K562 (cell line): Measurements from ENCODE around the gene CHN2. TPM values are rescaled to one million over a fixed set of nuclear protein-coding genes. Genes with fewer than 3 reads are reported as not detected.

Experiments
- ATAC-seq: fragments of 200-7000 bp; cut with Tn5 transposase; 3 replicates; pipeline ENCODE4 v1.9.1; 2020; ENCODE audit warnings: moderate library complexity
- BruUV-seq: library from RNA; stranded (reverse); fragments of 400-500 nt; replicated peaks from 2 replicates; lab custom pipeline; 2021; lab: Mats Ljungman, UMichigan
- CTCF ChIA-PET: fragments of 300-600 bp; formaldehyde crosslinking; extraction: SDS; loops from one replicate; lab custom pipeline; 2021; ENCODE audit warnings: low intra/inter-chr PET ratio; lab: Yijun Ruan, JAX
- POLR2A ChIA-PET: fragments of 300-600, 350-650 bp; sonication (Branson Sonifier 250); formaldehyde crosslinking; extraction: SDS; loops from one replicate; lab custom pipeline; 2021; ENCODE audit warnings: antibody characterized with exemption, inconsistent platforms; lab: Yijun Ruan, JAX
- DNase-seq, 4 experiments: peaks; one replicate each; pipeline versions ENCODE4 v3.0.0 to v3.0.0-alpha.2; 2011 to 2018; ENCODE audit warnings: low spot score in 3 of 4, mixed read lengths in 3 of 4; ENCODE audit errors: extremely low read depth in 1 of 4
- FAIRE-seq: peaks from 2 replicates; lab custom pipeline; 2011; peaks lifted over from hg19 to GRCh38; lab: Jason Lieb, UNC
- H2AFZ ChIP-seq: 2 replicates; pipeline ENCODE4 v1.6.0; 2011; ENCODE audit warnings: low read depth, low read length, control low read depth, inconsistent platforms
- H3K27ac ChIP-seq: fragments of 200-600 bp; 3 replicates; pipeline ENCODE4 v1.8.0; 2011; ENCODE audit warnings: low read depth, mild to moderate bottlenecking, control low read depth, inconsistent platforms, low read length, moderate library complexity, mixed read lengths; ENCODE audit errors: extremely low read depth
- H3K27me3 ChIP-seq, 2 experiments: fragments of 300-600 bp in 1 of 2; 2 replicates in 1 of 2; 3 replicates in 1 of 2; pipeline versions ENCODE4 v1.6.0 to v1.8.0; 2011; ENCODE audit warnings: inconsistent platforms in 2 of 2, low read length in 2 of 2, mild to moderate bottlenecking in 1 of 2, mixed read lengths in 1 of 2, moderate library complexity in 1 of 2; ENCODE audit not compliant: control insufficient read depth in 2 of 2, insufficient read depth in 2 of 2
- H3K36me3 ChIP-seq: fragments of 300-600 bp; 3 replicates; pipeline ENCODE4 v1.8.0; 2011; ENCODE audit warnings: mild to moderate bottlenecking, low read length, inconsistent platforms; ENCODE audit not compliant: control insufficient read depth, insufficient read depth
- H3K4me1 ChIP-seq, 2 experiments: fragments of 200-600 bp in 1 of 2; replicated peaks in 1 of 2; 2 replicates in 1 of 2; 3 replicates in 1 of 2; pipeline versions ENCODE4 v1.5.1 to v1.8.0; 2011; ENCODE audit warnings: inconsistent platforms in 2 of 2, low read length in 2 of 2, mild to moderate bottlenecking in 1 of 2, mixed read lengths in 1 of 2, moderate library complexity in 1 of 2; ENCODE audit not compliant: control insufficient read depth in 2 of 2, insufficient read depth in 2 of 2
- H3K4me2 ChIP-seq: 2 replicates; pipeline ENCODE4 v1.6.1; 2011; ENCODE audit warnings: low read length, control low read depth, inconsistent platforms, mixed read lengths; ENCODE audit not compliant: insufficient read depth
- H3K4me3 ChIP-seq: fragments of 200-600 bp; sonication (generic), shearing (Covaris generic); 2 replicates; pipeline ENCODE4 v1.5.1; 2016; ENCODE audit warnings: control low read depth, inconsistent platforms
- H3K79me2 ChIP-seq: fragments of 200-600 bp; 3 replicates; pipeline ENCODE4 v1.8.0; 2011; ENCODE audit warnings: low read length, inconsistent platforms; ENCODE audit not compliant: control insufficient read depth, insufficient read depth
- H3K9ac ChIP-seq, 2 experiments: 2 replicates each; pipeline versions ENCODE4 v1.6.0 to v1.6.1; 2011; ENCODE audit warnings: low read depth in 2 of 2, low read length in 2 of 2, control low read depth in 1 of 2, inconsistent platforms in 1 of 2, mild to moderate bottlenecking in 1 of 2, mixed read lengths in 1 of 2; ENCODE audit not compliant: insufficient read depth in 1 of 2
- H3K9me1 ChIP-seq: one replicate; pipeline ENCODE4 v1.6.0; 2011; ENCODE audit warnings: inconsistent platforms, mild to moderate bottlenecking, low read length, moderate library complexity; ENCODE audit not compliant: control insufficient read depth, insufficient read depth
- H3K9me3 ChIP-seq: replicated peaks from 2 replicates; pipeline ENCODE4 v1.5.1; 2011; ENCODE audit warnings: low read depth, low read length, inconsistent platforms; ENCODE audit not compliant: control insufficient read depth, insufficient read depth
- H4K20me1 ChIP-seq: replicated peaks from 2 replicates; pipeline ENCODE4 v1.6.1; 2011; ENCODE audit warnings: low read length, inconsistent platforms, mixed read lengths; ENCODE audit not compliant: control insufficient read depth, insufficient read depth
- BMI1 ChIP-seq: fragments of 150-350 bp; IDR thresholded peaks from 2 replicates; pipeline ENCODE4 v1.6.1; 2014; ENCODE audit warnings: low read length
- EP400 ChIP-seq: fragments of 450-650 bp; IDR thresholded peaks from 2 replicates; pipeline ENCODE4 v1.6.1; 2017; ENCODE audit warnings: antibody characterized with exemption, mild to moderate bottlenecking, moderate library complexity
- FOXM1 ChIP-seq, 2 experiments: fragments of 450-650 bp in 1 of 2; sonication (generic) in 1 of 2; formaldehyde crosslinking in 1 of 2; IDR thresholded peaks; 2 replicates each; pipeline versions ENCODE4 v1.6.1 to v1.9.0; 2017 to 2022; ENCODE audit warnings: low read depth in 2 of 2, mild to moderate bottlenecking in 2 of 2, missing genetic modification reagents in 1 of 2, moderate library complexity in 1 of 2
- MED1 ChIP-seq: sonication (generic); formaldehyde crosslinking; IDR thresholded peaks from 2 replicates; pipeline ENCODE4 v1.8.1; 2023; ENCODE audit warnings: missing genetic modification reagents, borderline replicate concordance
- POLR3G ChIP-seq: IDR thresholded peaks from 2 replicates; pipeline ENCODE4 v1.6.1; 2011; ENCODE audit not compliant: insufficient read length, insufficient replicate concordance; ENCODE audit errors: extremely low read depth
- RBM39 ChIP-seq: fragments of 200-400 bp; formaldehyde crosslinking; optimal IDR thresholded peaks from 2 replicates; pipeline ENCODE3; 2018; ENCODE audit warnings: low read depth, low read length
- TBP ChIP-seq: optimal IDR thresholded peaks from 2 replicates; pipeline ENCODE3; 2011; ENCODE audit warnings: low read depth, low read length, improper control_type of control experiment
- TEAD4 ChIP-seq, 2 experiments: sonication (generic) in 1 of 2; formaldehyde crosslinking in 1 of 2; IDR thresholded peaks; 2 replicates each; pipeline versions ENCODE4 v1.6.1 to v1.8.0; 2012 to 2022; ENCODE audit warnings: borderline replicate concordance in 1 of 2, inconsistent platforms in 1 of 2, low read length in 1 of 2, mild to moderate bottlenecking in 1 of 2, missing genetic modification reagents in 1 of 2
- ZNF561 ChIP-seq: fragments of 450-650 bp; formaldehyde crosslinking; conservative IDR thresholded peaks from 2 replicates; pipeline ENCODE4 v1.4.0; 2020; ENCODE audit warnings: mild to moderate bottlenecking, moderate library complexity
- WGBS: fragments of 100-300 bp; shearing (Covaris generic); methylation state at CpG from one replicate; pipeline ENCODE4 v1.1.6; 2016; ENCODE audit warnings: low coverage, mixed read lengths; ENCODE audit not compliant: insufficient coverage; ENCODE audit errors: missing lambda C conversion rate; 5-methylcytosine and 5-hydroxymethylcytosine counted together
- in situ Hi-C: fragments of 300-500 bp; cut with MboI; formaldehyde crosslinking; loops from 4 replicates; pipeline ENCODE4 v1.15.0; 2018; ENCODE audit warnings: inconsistent platforms, mixed read lengths
- intact Hi-C: fragments of 100-400 bp; cut with micrococcal nuclease; formaldehyde crosslinking; loops from 2 replicates; pipeline ENCODE4 v1.14.2; 2022
- polyA plus RNA-seq, 8 experiments: library from polyadenylated mRNA; depleted of rRNA in 4 of 8; stranded (reverse) in 5 of 8; unstranded in 3 of 8; fragments of >200 nt; fragmentation: Nextera tagmentation in 2 of 8; fragmentation: Illumina TruSeq in 1 of 8; extraction: Ambion mirVana in 2 of 8; extraction: Trizol in 1 of 8; gene quantifications; 2 replicates each; pipeline versions ENCODE4 v1.2.1 to v1.2.3, GENCODE V29; 2011 to 2014; ENCODE audit warnings: inconsistent platforms in 1 of 8, missing spikeins in 1 of 8
- total RNA-seq, 7 experiments: library from RNA; depleted of rRNA in 6 of 7; stranded (reverse); fragments of >200 nt in 6 of 7; fragmentation: Illumina TruSeq in 2 of 7; extraction: Trizol in 2 of 7; gene quantifications; 2 replicates each; pipeline versions ENCODE4 v1.2.1 to v1.2.3, GENCODE V29; 2011 to 2021; ENCODE audit warnings: low replicate concordance in 1 of 7
- TF ChIP-seq, protein P1 (sequence below): fragments of 450-650 bp; IDR thresholded peaks from 2 replicates; pipeline ENCODE4 v1.6.1; 2016; ENCODE audit warnings: low read depth, mild to moderate bottlenecking, moderate library complexity

The CHN2 gene
- total and polyA plus RNA-seq, 9 of the 15 experiments (the other 6 are each of a cell fraction or from before 2014, with no cell fraction given): 0.12 to 2.1 (median 0.31) TPM; not detected in 1

DNA sequence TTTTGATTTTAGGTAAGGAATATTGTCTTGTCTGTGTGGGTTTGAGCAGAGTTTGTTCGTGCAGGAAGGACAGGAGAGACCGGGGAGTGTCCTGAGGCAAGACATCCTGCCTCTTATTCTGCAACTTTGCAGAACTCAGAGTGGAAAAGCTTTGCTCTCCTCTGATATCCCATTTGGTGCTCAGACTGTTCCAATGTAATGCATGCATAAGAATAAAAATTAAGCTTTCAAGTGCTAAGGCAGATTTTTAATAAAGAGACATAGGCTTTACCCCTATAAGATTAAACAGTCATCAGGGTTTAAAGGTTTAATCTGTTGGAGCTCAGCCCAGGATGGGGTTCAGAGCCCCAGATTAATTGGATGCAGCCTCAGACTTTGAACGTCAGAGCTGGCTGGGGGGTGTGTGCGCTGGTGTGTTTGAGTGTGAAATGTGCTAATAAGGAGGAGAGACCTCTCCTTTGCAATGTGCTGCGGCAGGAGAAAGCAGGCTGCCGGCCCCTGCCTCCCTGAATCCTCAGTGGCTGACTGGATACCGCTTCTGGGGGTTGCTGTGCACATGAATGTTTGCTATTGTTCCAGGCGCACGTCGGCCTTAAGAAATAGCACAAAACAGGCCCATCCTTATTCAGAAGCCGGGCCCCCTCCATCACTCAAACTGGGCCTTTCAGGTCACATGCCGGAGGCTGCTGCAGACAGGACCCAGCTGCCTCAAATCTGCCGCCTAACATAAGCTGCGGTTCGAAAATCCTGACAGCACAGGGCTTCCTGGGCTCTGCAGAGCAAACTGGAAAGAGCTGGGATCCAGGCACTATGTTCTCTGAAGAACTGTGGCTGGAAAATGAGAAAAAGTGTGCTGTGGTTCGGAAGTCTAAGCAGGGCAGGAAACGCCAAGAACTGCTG, 285.0 kb downstream of the CHN2 start:
- Histone ChIP-seq H3K4me3 (no peak overlapping the region), H3K27me3 (peaks cover 7 to 19% of the 10 kb centered on the region in 2 experiments), H3K9me1 (no peaks in the 10 kb centered on the region), H2AFZ (no peak overlapping the region), H3K27ac (no peak overlapping the region), H3K4me1 (peaks cover 0 to 6% of the 10 kb centered on the region in 2 experiments; a peak in 2 of 5 replicates), H3K36me3 (no peaks in the 10 kb centered on the region), H4K20me1 (no peaks in the 10 kb centered on the region), H3K79me2 (no peaks in the 10 kb centered on the region), H3K9me3 (no peaks in the 10 kb centered on the region), H3K9ac (no peak overlapping the region), H3K4me2 (no peak overlapping the region)
- TF ChIP-seq ZNF561 (CRISPR knock-in tag): no peak
- no peak for TF ChIP-seq BMI1
- no peak for TF ChIP-seq EP400
- TF ChIP-seq TEAD4 (IDR thresholded peaks at IDR 0.05; ENCODE audit: low read length): no peak
- no peak for TF ChIP-seq TEAD4 (CRISPR knock-in tag; IDR thresholded peaks at IDR 0.05; ENCODE audit: borderline replicate concordance)
- no peak for TF ChIP-seq FOXM1 (IDR thresholded peaks at IDR 0.05; ENCODE audit: low read depth)
- TF ChIP-seq FOXM1 (CRISPR knock-in tag; IDR thresholded peaks at IDR 0.05; ENCODE audit: low read depth): no peak
- no peak for TF ChIP-seq POLR3G
- TF ChIP-seq TBP: no peak
- TF ChIP-seq, protein P1, sequence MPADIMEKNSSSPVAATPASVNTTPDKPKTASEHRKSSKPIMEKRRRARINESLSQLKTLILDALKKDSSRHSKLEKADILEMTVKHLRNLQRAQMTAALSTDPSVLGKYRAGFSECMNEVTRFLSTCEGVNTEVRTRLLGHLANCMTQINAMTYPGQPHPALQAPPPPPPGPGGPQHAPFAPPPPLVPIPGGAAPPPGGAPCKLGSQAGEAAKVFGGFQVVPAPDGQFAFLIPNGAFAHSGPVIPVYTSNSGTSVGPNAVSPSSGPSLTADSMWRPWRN: no peak
- TF ChIP-seq MED1: no peak
- no peak for TF ChIP-seq RBM39
- FAIRE-seq (no peak), DNase-seq (no peak), ATAC-seq (no peak)
- CTCF ChIA-PET: no interaction called here
- in situ Hi-C loops (no loop called here), intact Hi-C loops (no loop called here)
- 7% methylated on average over 17 of the region's 17 CpGs for WGBS
- POLR2A ChIA-PET: interaction anchor here (0.7 kb wide), 1 partner anchor 15 kb away, joined by 3 read pairs; no protein-coding TSS in a partner anchor
- no TSS peak for BruUV-seq
